Sigmoid colon (tissue), 7 donors: ENCODE measurements around the gene DHPS. TPM values are rescaled to one million over a fixed set of nuclear protein-coding genes. Genes with fewer than 3 reads are reported as not detected.

ENCODE experiments used
- DNase-seq: peaks from one replicate; pipeline ENCODE4 v3.0.0-alpha.2; 2019
- H3K27ac ChIP-seq, 4 donors: fragments of 200-600 bp; sonication (generic); one replicate each; pipeline ENCODE4 v1.5.1; 2016 to 2019; ENCODE audit warnings: mild to moderate bottlenecking in 1 of 4
- H3K27me3 ChIP-seq, 3 donors: fragments of 200-600 bp; sonication (generic); one replicate each; pipeline ENCODE4 v1.5.1; 2019; ENCODE audit warnings: mild to moderate bottlenecking in 1 of 3
- H3K36me3 ChIP-seq, 4 donors: fragments of 200-600 bp; sonication (generic); one replicate each; pipeline ENCODE4 v1.5.1; 2016 to 2019
- H3K4me1 ChIP-seq, 4 donors: fragments of 200-600 bp; sonication (generic); one replicate each; pipeline ENCODE4 v1.5.1; 2017 to 2019
- H3K4me3 ChIP-seq, 4 donors: fragments of 200-600 bp; sonication (generic); one replicate each; pipeline ENCODE4 v1.5.1; 2017 to 2019; ENCODE audit warnings: mild to moderate bottlenecking in 2 of 4, moderate library complexity in 1 of 4
- H3K9me3 ChIP-seq, 4 donors: fragments of 200-600 bp in 3 of 4; sonication (generic) in 3 of 4; one replicate each; pipeline versions ENCODE4 v1.5.1 to v1.6.1; 2013 to 2019
- EP300 ChIP-seq, 4 donors: sonication (generic); formaldehyde crosslinking; IDR thresholded peaks; one replicate each; pipeline ENCODE4 v1.6.1; 2017; ENCODE audit warnings: antibody characterized with exemption in 4 of 4
- POLR2A ChIP-seq, 2 donors: fragments of 450-650 bp; IDR thresholded peaks; one replicate each; pipeline ENCODE4 v1.6.1; 2016; ENCODE audit warnings: antibody characterized with exemption in 2 of 2, mild to moderate bottlenecking in 2 of 2, moderate library complexity in 2 of 2
- POLR2AphosphoS5 ChIP-seq, 4 donors: sonication (generic); formaldehyde crosslinking; IDR thresholded peaks; one replicate each; pipeline ENCODE4 v1.6.1; 2017; ENCODE audit warnings: antibody characterized with exemption in 4 of 4
- WGBS, 2 donors: extraction: QIAGEN DNeasy Blood & Tissue Kit; methylation state at CpG; one replicate each; pipeline ENCODE4 v1.1.7; 2013; 5-methylcytosine and 5-hydroxymethylcytosine counted together
- intact Hi-C: fragments of 100-400 bp; cut with DNase I; formaldehyde crosslinking; loops from one replicate; pipeline ENCODE4 v1.15.1; 2023
- polyA plus RNA-seq, 3 donors: library from polyadenylated mRNA; stranded (reverse); fragments of 200-250 nt; gene quantifications; one replicate each; pipeline ENCODE4 v1.2.3, GENCODE V29; 2013
- total RNA-seq, 4 donors: library from RNA; depleted of rRNA; stranded (reverse); fragments of >200 nt; gene quantifications; one replicate each; pipeline ENCODE4 v1.1.0, GENCODE V29; 2016
- TF ChIP-seq, protein P1 (sequence below), 4 experiments: fragments of 450-650 bp in 3 of 4; fragments of 200-600 bp in 1 of 4; IDR thresholded peaks; one replicate each; pipeline ENCODE4 v1.5.1; 2016 to 2019; ENCODE audit warnings: antibody characterized with exemption in 4 of 4, mild to moderate bottlenecking in 3 of 4, moderate library complexity in 2 of 4
- donor health status: healthy with polysubstance abuse.
- donor health status: Bipolar disorder and iron deficiency.
- donor health status: healthy.

Gene DHPS
- total and polyA plus RNA-seq, 7 donors, result 60.3 to 160 (median 105) TPM

GRCh38 chr19:12655546-12655945 is 26.1 kb downstream of the DHPS start:
- TF ChIP-seq POLR2AphosphoS5 (IDR thresholded peaks at IDR 0.05), result no peak
- TF ChIP-seq, protein P1, sequence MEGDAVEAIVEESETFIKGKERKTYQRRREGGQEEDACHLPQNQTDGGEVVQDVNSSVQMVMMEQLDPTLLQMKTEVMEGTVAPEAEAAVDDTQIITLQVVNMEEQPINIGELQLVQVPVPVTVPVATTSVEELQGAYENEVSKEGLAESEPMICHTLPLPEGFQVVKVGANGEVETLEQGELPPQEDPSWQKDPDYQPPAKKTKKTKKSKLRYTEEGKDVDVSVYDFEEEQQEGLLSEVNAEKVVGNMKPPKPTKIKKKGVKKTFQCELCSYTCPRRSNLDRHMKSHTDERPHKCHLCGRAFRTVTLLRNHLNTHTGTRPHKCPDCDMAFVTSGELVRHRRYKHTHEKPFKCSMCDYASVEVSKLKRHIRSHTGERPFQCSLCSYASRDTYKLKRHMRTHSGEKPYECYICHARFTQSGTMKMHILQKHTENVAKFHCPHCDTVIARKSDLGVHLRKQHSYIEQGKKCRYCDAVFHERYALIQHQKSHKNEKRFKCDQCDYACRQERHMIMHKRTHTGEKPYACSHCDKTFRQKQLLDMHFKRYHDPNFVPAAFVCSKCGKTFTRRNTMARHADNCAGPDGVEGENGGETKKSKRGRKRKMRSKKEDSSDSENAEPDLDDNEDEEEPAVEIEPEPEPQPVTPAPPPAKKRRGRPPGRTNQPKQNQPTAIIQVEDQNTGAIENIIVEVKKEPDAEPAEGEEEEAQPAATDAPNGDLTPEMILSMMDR (IDR thresholded peaks at IDR 0.05), result no peak
- TF ChIP-seq POLR2A (IDR thresholded peaks at IDR 0.05), result no peak
- no peak for TF ChIP-seq EP300 (IDR thresholded peaks at IDR 0.05)
- H3K36me3 ChIP-seq, result peaks cover 0 to 52% (median 17%) of the 10 kb centered on the region in 4 donors

DNA sequence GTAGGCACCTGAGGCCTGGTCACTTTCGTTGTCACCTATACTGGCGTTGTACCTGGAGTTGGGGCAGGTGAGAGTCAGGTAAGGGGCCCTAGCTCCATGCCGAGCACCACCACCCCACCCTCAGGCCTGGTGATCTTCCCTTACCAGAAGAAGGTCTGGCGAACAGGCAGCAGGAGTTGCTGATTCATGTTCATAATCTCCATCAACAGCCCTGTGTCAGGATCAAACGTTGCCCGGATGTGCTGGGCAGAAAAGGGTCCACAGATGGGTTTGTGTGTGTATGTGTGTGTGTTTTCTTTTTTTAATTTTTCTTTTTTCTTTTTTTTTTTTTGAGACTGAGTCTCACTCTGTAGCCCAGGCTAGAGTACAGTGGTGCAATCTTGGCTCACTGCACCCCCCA is 29.5 kb downstream of the DHPS start:
- Histone ChIP-seq H3K9me3 (no peaks in the 10 kb centered on the region), H3K27ac (no peak overlapping the region), H3K4me1 (peaks cover 0 to 16% (median 14%) of the 10 kb centered on the region in 4 donors), H3K36me3 (peaks cover 0 to 26% (median 12%) of the 10 kb centered on the region in 4 donors), H3K27me3 (no peaks in the 10 kb centered on the region), H3K4me3 (no peak overlapping the region)
- TF ChIP-seq, protein P1 (IDR thresholded peaks at IDR 0.05), result no peak
- TF ChIP-seq POLR2AphosphoS5 (IDR thresholded peaks at IDR 0.05) (no peak), POLR2A (IDR thresholded peaks at IDR 0.05) (no peak), EP300 (IDR thresholded peaks at IDR 0.05) (no peak)
- no peak for DNase-seq
- intact Hi-C loops, result no loop called here
- 92 to 95% methylated on average over 6 of the region's 6 CpGs for WGBS, 2 donors

More at GRCh38 chr19:12655546-12655945, 26.1 kb downstream of the DHPS start:
- intact Hi-C loops, result no loop called here
- no peak for DNase-seq
- 95 to 98% methylated on average over 8 of the region's 8 CpGs for WGBS, 2 donors
- Histone ChIP-seq H3K9me3 (no peaks in the 10 kb centered on the region), H3K27me3 (no peaks in the 10 kb centered on the region), H3K4me3 (no peak overlapping the region), H3K4me1 (no peaks in the 10 kb centered on the region), H3K27ac (no peak overlapping the region)

DNA sequence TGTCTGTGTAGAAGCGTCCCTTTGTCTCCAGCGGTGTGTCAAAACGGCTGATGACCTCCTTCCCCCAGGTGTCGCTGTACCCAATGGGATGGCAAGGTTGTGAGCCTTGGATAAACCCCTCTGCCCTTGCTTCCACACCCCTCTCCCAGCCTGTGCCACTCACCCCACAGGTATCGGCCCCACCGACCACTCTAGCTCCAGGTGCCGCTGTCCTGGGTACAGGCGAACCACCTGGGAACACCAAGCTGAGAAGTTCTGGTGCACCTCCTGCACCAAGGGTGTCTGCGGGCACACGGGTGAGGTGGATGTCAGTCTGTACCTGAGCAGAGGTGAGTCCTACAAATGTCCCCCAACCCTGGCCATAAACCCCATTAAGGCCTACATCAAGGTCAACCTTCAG is 31.7 kb downstream of the DHPS start:
- no peak for DNase-seq
- no peaks in the 10 kb centered on the region for H3K27me3 ChIP-seq

DNA sequence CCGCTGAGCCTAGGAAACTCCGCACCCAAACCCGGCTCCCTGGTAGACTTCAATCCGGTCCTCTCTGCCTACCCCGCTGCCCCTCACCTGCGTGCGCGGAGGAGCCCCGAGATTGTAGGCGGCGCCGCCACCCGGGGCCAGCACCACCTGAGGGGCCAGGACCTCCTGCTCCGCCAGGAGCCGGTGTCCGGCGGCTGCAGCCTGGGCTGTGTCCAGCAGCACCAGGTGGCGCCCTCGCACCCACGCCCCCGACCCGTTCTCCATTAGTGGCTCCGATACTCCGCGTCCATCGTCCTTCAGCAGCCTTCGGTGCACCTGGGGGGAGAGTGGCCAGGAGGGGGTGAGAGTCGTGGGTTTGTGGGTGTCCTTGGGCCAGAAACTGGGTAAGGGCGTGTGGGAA is 33.6 kb downstream of the DHPS start:
- no peak for DNase-seq
- Histone ChIP-seq H3K27ac (no peak overlapping the region), H3K36me3 (no peaks in the 10 kb centered on the region), H3K9me3 (no peaks in the 10 kb centered on the region), H3K4me1 (peaks cover 0 to 17% (median 15%) of the 10 kb centered on the region in 4 donors), H3K27me3 (no peaks in the 10 kb centered on the region), H3K4me3 (peak overlapping the region; percentile 8 to 46 (median 37))
- WGBS, 2 donors, result 14 to 44% methylated on average over 29 of the region's 29 CpGs
- intact Hi-C loops, result no loop called here
- no peak for TF ChIP-seq EP300 (IDR thresholded peaks at IDR 0.05)
- TF ChIP-seq POLR2AphosphoS5 (IDR thresholded peaks at IDR 0.05), result no peak

More for the DNA sequence above, 31.7 kb downstream of the DHPS start:
- Histone ChIP-seq H3K9me3 (no peaks in the 10 kb centered on the region), H3K4me1 (peaks cover 0 to 17% (median 15%) of the 10 kb centered on the region in 4 donors), H3K27ac (no peak overlapping the region), H3K36me3 (peaks cover 0 to 5% (median under 1%) of the 10 kb centered on the region in 4 donors), H3K4me3 (no peak overlapping the region)
- TF ChIP-seq POLR2AphosphoS5 (IDR thresholded peaks at IDR 0.05) (no peak), POLR2A (IDR thresholded peaks at IDR 0.05) (no peak), EP300 (IDR thresholded peaks at IDR 0.05) (no peak)
- TF ChIP-seq, protein P1 (IDR thresholded peaks at IDR 0.05), result no peak
- intact Hi-C loops, result no loop called here
- WGBS, 2 donors, result 97 to 98% methylated on average over 10 of the region's 10 CpGs

DNA sequence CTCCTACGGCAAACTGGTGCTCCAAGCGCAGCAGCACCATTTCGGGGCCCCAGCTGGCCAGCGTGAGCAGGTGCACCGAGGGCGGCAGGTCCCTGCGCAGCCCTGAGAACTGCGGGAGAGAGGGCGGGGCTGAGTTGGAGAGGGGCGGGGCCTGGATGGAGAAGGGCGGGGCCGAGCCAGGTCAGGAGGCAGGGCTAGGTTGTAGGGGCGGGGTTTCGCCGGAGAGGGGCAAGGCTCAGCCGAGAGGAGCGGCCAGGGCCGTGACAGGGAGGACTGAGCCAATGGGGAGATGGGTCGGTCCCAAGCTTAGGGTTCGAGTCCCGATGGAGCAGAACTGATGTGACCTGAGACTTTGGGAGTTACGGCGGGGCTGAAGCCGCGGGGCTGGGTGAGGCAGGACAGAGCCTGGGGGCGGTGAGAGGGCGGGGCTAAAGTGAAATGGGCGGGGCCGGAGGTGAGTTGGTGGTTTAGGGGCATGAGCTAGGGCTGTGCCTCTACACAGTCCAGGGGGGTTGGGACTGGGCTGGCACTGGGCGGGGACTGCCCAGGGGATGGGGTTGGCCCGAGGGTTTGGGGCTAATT is 34.1 kb downstream of the DHPS start:
- WGBS, 2 donors, result 8 to 38% methylated on average over 31 of the region's 31 CpGs
- Histone ChIP-seq H3K27me3 (no peaks in the 10 kb centered on the region), H3K4me1 (peaks cover 0 to 17% (median 15%) of the 10 kb centered on the region in 4 donors), H3K36me3 (no peaks in the 10 kb centered on the region), H3K27ac (peak overlapping the region in 2 of 4 donors; percentile 1 to 11), H3K4me3 (peak overlapping the region; percentile 8 to 46 (median 37)), H3K9me3 (no peaks in the 10 kb centered on the region)
- intact Hi-C loops, result no loop called here
- TF ChIP-seq POLR2AphosphoS5 (IDR thresholded peaks at IDR 0.05), result no peak
- TF ChIP-seq EP300 (IDR thresholded peaks at IDR 0.05), result no peak
- TF ChIP-seq, protein P1 (IDR thresholded peaks at IDR 0.05), result no peak
- TF ChIP-seq POLR2A (IDR thresholded peaks at IDR 0.05), result no peak
- peak; percentile 83 for DNase-seq
